ENCODE measurements around the gene CLEC4C.

DNA sequence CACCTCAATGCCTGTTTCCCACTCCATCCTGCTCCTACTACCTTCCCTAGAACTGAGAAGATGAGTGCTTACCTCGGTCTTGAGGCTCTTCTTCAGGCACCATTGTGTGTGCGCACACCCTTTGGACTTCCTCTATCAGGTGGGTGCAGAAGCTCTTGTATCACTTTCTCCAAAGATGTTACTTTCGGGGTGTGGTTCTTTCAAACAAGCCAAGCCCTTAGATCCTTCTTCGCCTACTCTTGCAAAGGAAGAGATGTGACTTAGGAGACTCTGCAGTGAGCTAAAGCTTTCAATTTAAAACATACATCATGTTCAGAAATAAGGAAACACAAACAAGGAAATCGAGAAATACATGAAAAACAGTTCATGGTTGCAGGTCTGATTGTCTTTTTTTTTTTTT is at the start of gene CLEC4C:
- TF ChIP-seq, protein P1, sequence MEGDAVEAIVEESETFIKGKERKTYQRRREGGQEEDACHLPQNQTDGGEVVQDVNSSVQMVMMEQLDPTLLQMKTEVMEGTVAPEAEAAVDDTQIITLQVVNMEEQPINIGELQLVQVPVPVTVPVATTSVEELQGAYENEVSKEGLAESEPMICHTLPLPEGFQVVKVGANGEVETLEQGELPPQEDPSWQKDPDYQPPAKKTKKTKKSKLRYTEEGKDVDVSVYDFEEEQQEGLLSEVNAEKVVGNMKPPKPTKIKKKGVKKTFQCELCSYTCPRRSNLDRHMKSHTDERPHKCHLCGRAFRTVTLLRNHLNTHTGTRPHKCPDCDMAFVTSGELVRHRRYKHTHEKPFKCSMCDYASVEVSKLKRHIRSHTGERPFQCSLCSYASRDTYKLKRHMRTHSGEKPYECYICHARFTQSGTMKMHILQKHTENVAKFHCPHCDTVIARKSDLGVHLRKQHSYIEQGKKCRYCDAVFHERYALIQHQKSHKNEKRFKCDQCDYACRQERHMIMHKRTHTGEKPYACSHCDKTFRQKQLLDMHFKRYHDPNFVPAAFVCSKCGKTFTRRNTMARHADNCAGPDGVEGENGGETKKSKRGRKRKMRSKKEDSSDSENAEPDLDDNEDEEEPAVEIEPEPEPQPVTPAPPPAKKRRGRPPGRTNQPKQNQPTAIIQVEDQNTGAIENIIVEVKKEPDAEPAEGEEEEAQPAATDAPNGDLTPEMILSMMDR (IDR thresholded peaks at IDR 0.05), result no peak
- no peak for TF ChIP-seq SIN3A (IDR thresholded peaks at IDR 0.05; ENCODE audit: borderline replicate concordance, insufficient read depth, low read depth, low read length)
- TF ChIP-seq, protein P2, sequence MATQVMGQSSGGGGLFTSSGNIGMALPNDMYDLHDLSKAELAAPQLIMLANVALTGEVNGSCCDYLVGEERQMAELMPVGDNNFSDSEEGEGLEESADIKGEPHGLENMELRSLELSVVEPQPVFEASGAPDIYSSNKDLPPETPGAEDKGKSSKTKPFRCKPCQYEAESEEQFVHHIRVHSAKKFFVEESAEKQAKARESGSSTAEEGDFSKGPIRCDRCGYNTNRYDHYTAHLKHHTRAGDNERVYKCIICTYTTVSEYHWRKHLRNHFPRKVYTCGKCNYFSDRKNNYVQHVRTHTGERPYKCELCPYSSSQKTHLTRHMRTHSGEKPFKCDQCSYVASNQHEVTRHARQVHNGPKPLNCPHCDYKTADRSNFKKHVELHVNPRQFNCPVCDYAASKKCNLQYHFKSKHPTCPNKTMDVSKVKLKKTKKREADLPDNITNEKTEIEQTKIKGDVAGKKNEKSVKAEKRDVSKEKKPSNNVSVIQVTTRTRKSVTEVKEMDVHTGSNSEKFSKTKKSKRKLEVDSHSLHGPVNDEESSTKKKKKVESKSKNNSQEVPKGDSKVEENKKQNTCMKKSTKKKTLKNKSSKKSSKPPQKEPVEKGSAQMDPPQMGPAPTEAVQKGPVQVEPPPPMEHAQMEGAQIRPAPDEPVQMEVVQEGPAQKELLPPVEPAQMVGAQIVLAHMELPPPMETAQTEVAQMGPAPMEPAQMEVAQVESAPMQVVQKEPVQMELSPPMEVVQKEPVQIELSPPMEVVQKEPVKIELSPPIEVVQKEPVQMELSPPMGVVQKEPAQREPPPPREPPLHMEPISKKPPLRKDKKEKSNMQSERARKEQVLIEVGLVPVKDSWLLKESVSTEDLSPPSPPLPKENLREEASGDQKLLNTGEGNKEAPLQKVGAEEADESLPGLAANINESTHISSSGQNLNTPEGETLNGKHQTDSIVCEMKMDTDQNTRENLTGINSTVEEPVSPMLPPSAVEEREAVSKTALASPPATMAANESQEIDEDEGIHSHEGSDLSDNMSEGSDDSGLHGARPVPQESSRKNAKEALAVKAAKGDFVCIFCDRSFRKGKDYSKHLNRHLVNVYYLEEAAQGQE (IDR thresholded peaks at IDR 0.05; ENCODE audit: insufficient read depth in 1 of 2, low read depth in 2 of 2, low read length in 1 of 2), result no peak
